IPS-20b (cell line): ENCODE results near the gene TEX11.
"Not testable (repeated sequence)": the region's sequence is repeated elsewhere in the genome, so short reads cannot be mapped to it uniquely, and the experiment has no call there.

Source experiments
- H3K27ac ChIP-seq: one replicate; pipeline ENCODE4 v1.5.1; 2013; ENCODE audit warnings: low read length
- H3K27me3 ChIP-seq: 2 replicates; pipeline ENCODE4 v1.6.1; 2013; ENCODE audit warnings: mild to moderate bottlenecking, low read length, inconsistent platforms; ENCODE audit not compliant: insufficient read depth
- H3K36me3 ChIP-seq: 2 replicates; pipeline ENCODE4 v1.6.1; 2013; ENCODE audit warnings: low read depth, mild to moderate bottlenecking, inconsistent platforms, low read length, moderate library complexity; ENCODE audit not compliant: insufficient read depth
- H3K4me1 ChIP-seq: 2 replicates; pipeline ENCODE4 v1.6.1; 2013; ENCODE audit warnings: mild to moderate bottlenecking, control low read depth, inconsistent platforms, low read length, moderate library complexity; ENCODE audit not compliant: insufficient read depth
- H3K4me3 ChIP-seq: 2 replicates; pipeline ENCODE4 v1.5.1; 2013; ENCODE audit warnings: mild to moderate bottlenecking, low read length, inconsistent platforms
- H3K9ac ChIP-seq: 2 replicates; pipeline ENCODE4 v1.6.1; 2013; ENCODE audit warnings: low read depth, mild to moderate bottlenecking, inconsistent platforms, low read length, moderate library complexity
- H3K9me3 ChIP-seq: 2 replicates; pipeline ENCODE4 v1.6.1; 2013; ENCODE audit warnings: mild to moderate bottlenecking, low read depth, low read length, inconsistent platforms; ENCODE audit not compliant: insufficient read depth

TEX11 gene

DNA sequence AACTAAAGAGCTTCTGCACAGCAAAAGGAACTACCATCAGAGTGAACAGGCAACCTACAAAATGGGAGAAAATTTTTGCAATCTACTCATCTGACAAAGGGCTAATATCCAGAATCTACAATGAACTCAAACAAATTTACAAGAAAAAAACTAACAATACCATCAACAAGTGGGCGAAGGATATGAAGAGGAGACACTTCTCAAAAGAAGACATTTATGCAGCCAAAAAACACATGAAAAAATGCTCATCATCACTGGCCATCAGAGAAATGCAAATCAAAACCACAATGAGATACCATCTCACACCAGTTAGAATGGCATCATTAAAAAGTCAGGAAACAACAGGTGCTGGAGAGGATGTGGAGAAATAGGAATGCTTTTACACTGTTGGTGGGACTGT lies 64.9 kb downstream of the TEX11 start:
- not testable (repeated sequence) for H3K9me3 ChIP-seq, H3K36me3 ChIP-seq, H3K27ac ChIP-seq, H3K4me3 ChIP-seq, H3K4me1 ChIP-seq, H3K27me3 ChIP-seq, H3K9ac ChIP-seq

GRCh38 chrX:70834589-70834988 lies 73.9 kb downstream of the TEX11 start:
- H3K9me3 ChIP-seq = no peaks in the 10 kb centered on the region
- no peak overlapping the region for H3K27ac ChIP-seq
- H3K36me3 ChIP-seq = no peaks in the 10 kb centered on the region
- no peaks in the 10 kb centered on the region for H3K27me3 ChIP-seq
- no peaks in the 10 kb centered on the region for H3K4me1 ChIP-seq
- no peak overlapping the region for H3K4me3 ChIP-seq
- H3K9ac ChIP-seq = no peak overlapping the region

GRCh38 chrX:70826715-70827114 lies 81.8 kb downstream of the TEX11 start:
- no peak overlapping the region for H3K27ac ChIP-seq
- no peak overlapping the region for H3K9ac ChIP-seq
- no peaks in the 10 kb centered on the region for H3K27me3 ChIP-seq
- H3K4me1 ChIP-seq = no peaks in the 10 kb centered on the region
- no peaks in the 10 kb centered on the region for H3K9me3 ChIP-seq
- H3K4me3 ChIP-seq = no peak overlapping the region
- no peaks in the 10 kb centered on the region for H3K36me3 ChIP-seq

GRCh38 chrX:70825366-70825765 lies 83.1 kb downstream of the TEX11 start:
- Histone ChIP-seq H3K36me3 (no peaks in the 10 kb centered on the region), H3K4me1 (no peaks in the 10 kb centered on the region), H3K9me3 (no peaks in the 10 kb centered on the region), H3K27ac (no peak overlapping the region), H3K27me3 (no peaks in the 10 kb centered on the region), H3K4me3 (no peak overlapping the region), H3K9ac (no peak overlapping the region)

DNA sequence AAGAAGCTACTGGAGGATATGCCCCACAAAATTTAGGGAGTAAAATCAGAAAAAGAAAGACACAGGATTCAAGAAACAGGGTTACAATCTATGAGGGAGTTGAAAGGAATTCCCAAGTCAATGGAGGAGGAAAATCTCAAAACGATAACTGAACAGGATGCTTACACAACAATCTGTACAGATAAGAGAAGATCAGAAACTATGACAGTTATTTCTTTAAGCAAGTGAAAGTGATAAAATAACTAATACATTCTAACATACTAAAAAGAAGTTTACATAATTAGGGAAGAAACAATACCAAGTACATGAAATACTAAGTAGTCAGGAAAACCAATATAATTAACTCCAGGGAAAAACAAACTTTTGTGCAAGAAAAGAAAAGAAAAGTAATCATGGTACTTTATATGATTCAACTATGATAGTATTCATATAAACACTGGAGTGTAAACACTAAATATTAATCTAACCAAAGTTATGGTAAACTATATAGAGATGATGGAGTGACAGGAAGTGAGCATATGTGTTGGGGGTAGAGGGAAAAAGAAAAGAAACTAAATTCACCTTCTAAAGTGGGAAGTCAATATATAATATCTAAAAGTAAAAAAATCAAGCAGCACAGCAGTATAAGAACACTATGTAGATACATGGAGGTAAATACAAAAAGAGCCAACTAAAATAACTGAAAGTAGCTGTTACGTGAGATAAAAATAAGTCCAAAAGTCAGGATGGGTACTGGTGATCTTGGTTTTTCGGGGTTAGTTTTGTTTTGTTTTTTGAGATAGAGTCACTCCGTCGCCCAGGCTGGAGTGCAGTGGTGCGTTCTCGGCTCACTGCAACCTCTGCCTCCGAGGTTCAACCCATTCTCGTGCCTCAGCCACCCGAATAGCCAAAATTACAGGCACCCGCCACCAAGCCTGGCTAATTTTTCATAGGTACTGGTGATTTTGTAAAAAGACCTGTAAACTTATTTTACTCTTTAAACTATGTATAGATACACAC lies 99.3 kb downstream of the TEX11 start:
- Histone ChIP-seq H3K9ac (no peak overlapping the region), H3K4me1 (no peaks in the 10 kb centered on the region), H3K27ac (no peak overlapping the region), H3K4me3 (no peak overlapping the region), H3K27me3 (no peaks in the 10 kb centered on the region), H3K9me3 (no peaks in the 10 kb centered on the region), H3K36me3 (no peaks in the 10 kb centered on the region)

DNA sequence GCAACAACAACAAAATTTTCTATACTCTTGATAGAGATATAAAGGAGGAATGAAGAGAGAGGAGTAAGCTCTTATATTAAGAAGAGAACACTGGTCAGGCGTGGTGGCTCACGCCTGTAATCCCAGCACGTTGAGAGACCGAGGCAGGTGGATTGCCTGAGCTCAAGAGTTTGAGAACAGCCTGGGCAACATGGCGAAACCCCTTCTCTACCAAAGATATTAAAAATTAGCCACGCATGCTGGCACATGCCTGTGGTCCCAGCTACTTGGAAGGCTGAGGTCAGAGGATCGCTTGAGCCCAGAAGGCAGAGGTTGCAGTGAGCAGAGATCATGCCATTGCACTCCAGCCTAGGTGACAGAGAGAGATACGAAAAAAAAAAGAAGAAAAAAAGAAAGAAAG lies 102.4 kb downstream of the TEX11 start:
- no peak overlapping the region for H3K4me3 ChIP-seq
- H3K9me3 ChIP-seq = no peaks in the 10 kb centered on the region
- no peaks in the 10 kb centered on the region for H3K4me1 ChIP-seq
- H3K27me3 ChIP-seq = no peaks in the 10 kb centered on the region
- no peaks in the 10 kb centered on the region for H3K36me3 ChIP-seq
- no peak overlapping the region for H3K9ac ChIP-seq
- H3K27ac ChIP-seq = no peak overlapping the region

DNA sequence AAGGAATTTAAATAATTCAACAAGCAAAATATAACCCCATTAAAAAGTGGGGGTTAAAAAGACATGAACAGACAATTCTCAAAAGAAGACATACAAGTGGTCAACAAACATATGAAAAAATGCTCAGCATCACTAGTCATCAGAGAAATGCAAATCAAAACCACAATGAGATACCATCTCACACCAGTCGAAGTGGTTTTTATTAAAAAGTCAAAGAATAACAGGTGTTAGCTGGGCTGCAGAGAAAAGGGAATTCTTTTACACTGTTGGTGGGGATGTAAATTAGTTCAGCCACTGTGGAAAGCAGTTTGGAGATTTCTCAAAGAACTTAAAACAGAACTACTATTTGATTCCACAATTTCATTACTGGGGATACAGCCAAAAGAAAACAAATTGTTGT lies 111.8 kb downstream of the TEX11 start:
- H3K4me3 ChIP-seq = not testable (repeated sequence)

GRCh38 chrX:70774223-70774622 lies 134.3 kb downstream of the TEX11 start:
- Histone ChIP-seq H3K4me1 (no peaks in the 10 kb centered on the region), H3K9me3 (no peaks in the 10 kb centered on the region), H3K9ac (no peak overlapping the region), H3K4me3 (no peak overlapping the region), H3K27ac (no peak overlapping the region), H3K27me3 (no peaks in the 10 kb centered on the region), H3K36me3 (no peaks in the 10 kb centered on the region)

More for the DNA sequence above, 111.8 kb downstream of the TEX11 start:
- H3K4me1 ChIP-seq, H3K27ac ChIP-seq, H3K36me3 ChIP-seq, H3K9ac ChIP-seq, H3K9me3 ChIP-seq, H3K27me3 ChIP-seq: not testable (repeated sequence)

GRCh38 chrX:70769659-70770227 lies 138.8 kb downstream of the TEX11 start:
- Histone ChIP-seq H3K36me3 (no peaks in the 10 kb centered on the region), H3K4me1 (no peaks in the 10 kb centered on the region), H3K27ac (no peak overlapping the region), H3K27me3 (no peaks in the 10 kb centered on the region), H3K9ac (no peak overlapping the region), H3K4me3 (no peak overlapping the region), H3K9me3 (no peaks in the 10 kb centered on the region)

DNA sequence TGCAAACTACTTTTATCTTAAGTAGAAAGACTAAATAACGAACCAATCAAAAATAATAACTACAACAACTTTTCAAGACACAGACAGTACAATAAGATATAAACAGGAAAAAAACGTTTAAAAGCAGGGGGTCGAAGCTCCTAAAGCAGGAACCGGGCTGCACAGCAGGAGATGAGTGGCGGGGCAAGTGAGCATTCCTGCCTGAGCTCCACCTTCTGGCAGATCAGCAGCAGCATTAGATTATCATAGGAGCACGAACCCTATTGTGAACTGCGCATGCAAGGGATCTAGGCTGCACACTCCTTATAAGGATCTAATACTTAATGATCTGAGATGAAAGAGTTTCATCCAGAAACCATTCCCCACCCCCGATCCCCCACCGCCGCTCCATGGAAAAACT lies 146.2 kb downstream of the TEX11 start:
- no peaks in the 10 kb centered on the region for H3K4me1 ChIP-seq
- no peak overlapping the region for H3K9ac ChIP-seq
- H3K36me3 ChIP-seq = no peaks in the 10 kb centered on the region
- no peak overlapping the region for H3K4me3 ChIP-seq
- no peaks in the 10 kb centered on the region for H3K9me3 ChIP-seq
- no peaks in the 10 kb centered on the region for H3K27me3 ChIP-seq
- H3K27ac ChIP-seq = no peak overlapping the region

DNA sequence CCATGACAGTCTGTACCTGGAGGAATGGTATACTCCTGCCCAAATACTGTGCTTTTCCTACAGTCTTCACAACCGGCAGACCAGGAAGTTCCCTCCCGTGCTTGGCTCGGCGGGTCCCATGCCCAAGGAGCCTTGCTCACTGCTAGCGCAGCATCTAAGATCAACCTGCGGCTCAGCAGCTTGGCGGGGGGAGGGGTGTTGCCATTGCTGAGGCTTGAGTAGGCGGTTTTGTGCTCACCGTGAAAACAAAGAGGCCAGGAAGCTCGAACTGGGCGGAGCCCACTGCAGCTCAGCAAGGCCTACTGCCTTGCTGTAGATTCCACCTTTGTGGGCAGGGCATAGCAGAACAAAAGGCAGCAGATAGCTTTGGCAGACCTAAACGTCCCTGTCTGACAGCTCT lies 152.7 kb downstream of the TEX11 start:
- Histone ChIP-seq H3K27me3 (no peaks in the 10 kb centered on the region), H3K9me3 (no peaks in the 10 kb centered on the region), H3K4me1 (no peaks in the 10 kb centered on the region), H3K9ac (no peak overlapping the region), H3K36me3 (no peaks in the 10 kb centered on the region), H3K27ac (no peak overlapping the region), H3K4me3 (no peak overlapping the region)

- H3K4me3 ChIP-seq = no peak overlapping the region
- no peaks in the 10 kb centered on the region for H3K27me3 ChIP-seq
- no peak overlapping the region for H3K27ac ChIP-seq
- no peak overlapping the region for H3K9ac ChIP-seq
- H3K4me1 ChIP-seq = no peaks in the 10 kb centered on the region
- H3K36me3 ChIP-seq = no peaks in the 10 kb centered on the region
- H3K9me3 ChIP-seq = no peaks in the 10 kb centered on the region
Observed at GRCh38 chrX:70754169-70754848, 154.2 kb downstream of the TEX11 start.
